SH-SY5Y (cell line): ENCODE measurements around the gene ZNRD2.

ENCODE experiments used
- GATA2 ChIP-seq: IDR thresholded peaks from 2 replicates; pipeline ENCODE4 v1.6.1; 2011; ENCODE audit warnings: mild to moderate bottlenecking, low read depth, low read length
- GATA3 ChIP-seq: IDR thresholded peaks from 2 replicates; pipeline ENCODE4 v1.6.1; 2011; ENCODE audit warnings: low read depth, mild to moderate bottlenecking, low read length, moderate library complexity

The ZNRD2 gene

DNA sequence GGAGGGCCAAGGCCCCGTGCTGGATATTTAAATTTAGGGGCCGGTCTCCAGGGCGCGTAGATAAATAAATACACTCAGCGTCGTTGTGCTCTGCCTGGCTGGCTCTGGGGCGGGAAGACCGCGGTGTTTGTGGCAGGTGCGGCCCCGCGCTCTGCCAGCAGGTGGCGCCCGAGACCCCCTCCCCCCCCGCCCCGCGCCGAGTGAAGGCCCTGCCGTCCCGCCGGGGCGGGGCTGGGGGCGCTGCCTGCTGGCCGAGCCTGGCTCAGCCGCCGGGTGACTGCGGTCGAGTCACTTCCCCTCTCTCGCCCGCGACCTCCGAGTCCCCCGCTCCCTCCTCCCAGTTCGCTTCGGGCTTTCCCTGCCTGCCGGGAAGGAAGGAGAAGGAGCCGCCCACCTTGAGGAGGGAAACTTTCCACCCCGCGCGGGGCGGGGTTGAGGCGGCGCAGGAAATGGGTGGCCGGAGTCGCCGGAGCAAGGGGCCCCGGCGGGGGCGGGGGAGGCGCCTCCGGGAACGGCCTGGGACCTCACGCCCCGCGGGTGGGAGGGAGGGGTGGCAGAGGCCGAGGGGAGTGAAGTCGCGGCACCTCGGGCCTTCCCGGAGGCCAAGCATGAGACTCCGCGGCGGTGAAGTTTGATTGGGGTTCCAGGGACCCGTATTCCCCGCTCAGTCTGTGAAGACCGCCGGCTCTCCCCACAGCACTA is 4.0 kb downstream of the ZNRD2 start:
- TF ChIP-seq GATA3 (no peak), GATA2 (no peak)

DNA sequence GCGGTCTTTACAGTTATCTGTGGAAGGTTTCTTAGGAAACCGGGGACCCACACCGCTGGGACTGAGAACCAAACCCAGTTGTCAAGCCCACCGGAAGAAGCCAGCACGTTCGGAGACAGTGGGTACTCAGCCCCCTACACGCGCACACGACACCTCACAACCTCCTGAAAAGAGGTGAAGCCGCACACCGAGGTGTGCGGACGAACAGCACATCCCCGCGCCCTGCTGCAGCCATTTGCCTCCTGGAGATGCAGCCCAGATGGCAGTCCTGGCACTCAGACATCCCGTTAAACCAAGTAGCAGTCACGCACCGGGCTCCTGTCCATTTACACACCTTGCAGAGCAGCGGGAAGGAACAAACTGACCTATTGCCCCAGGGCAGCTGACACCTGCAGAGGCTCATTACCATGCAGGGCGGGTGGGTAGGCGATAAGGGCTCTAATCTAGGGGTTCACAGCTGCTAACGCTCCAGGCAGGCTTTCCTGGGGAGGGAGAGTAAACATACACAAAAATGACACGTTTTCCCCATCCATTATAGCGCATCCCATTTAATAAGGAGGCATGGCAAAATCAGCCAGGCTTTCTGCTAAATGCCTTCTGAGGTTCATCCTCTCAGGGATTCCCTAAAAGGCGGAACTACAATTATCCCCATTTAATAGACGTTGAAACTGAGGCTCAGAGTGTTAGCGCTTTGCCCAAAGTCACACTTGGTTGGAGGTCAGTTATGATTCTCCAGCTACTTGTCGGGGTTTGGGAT is 4.7 kb downstream of the ZNRD2 start:
- TF ChIP-seq GATA3 (no peak), GATA2 (no peak)

DNA sequence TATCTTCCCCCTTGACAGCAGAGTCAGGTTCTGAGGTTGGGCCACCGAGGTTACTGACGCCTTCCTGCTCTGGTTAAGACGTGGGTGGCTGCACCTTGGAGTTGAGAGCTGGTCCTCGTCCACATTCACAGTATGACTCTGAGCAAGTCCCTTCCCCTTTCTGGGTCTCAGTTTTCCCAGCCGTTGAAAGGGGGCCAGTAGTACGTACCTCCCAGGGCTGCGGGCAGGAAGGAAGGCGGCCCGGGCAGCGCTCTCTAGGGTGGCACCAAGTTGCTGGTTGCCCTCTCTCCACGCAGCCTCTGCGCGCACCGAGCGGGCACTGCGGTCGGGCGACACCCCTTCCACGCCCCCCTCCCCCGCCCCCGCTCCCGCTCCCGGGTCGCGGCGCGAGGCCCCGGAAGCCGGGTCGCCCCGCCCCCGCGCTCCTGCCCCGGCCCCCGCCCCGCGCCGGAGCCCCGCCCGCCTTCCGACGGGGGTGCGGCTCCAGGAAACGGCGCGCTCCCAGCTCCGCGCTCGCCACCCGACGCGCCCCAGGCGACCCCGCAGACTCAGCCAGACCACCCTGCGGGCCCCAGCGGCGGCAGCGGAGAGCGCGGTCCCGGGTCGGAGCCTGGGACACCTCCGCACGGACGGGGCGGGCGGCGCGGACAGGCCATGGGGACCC is 5.4 kb downstream of the ZNRD2 start, which contains the start of gene EHBP1L1:
Gene EHBP1L1 (plus strand): TSS at position 486 of the 664 bp plus-strand sequence. CDS start 250 bp downstream, outside the sequence.
- TF ChIP-seq GATA2 (no peak), GATA3 (no peak)

DNA sequence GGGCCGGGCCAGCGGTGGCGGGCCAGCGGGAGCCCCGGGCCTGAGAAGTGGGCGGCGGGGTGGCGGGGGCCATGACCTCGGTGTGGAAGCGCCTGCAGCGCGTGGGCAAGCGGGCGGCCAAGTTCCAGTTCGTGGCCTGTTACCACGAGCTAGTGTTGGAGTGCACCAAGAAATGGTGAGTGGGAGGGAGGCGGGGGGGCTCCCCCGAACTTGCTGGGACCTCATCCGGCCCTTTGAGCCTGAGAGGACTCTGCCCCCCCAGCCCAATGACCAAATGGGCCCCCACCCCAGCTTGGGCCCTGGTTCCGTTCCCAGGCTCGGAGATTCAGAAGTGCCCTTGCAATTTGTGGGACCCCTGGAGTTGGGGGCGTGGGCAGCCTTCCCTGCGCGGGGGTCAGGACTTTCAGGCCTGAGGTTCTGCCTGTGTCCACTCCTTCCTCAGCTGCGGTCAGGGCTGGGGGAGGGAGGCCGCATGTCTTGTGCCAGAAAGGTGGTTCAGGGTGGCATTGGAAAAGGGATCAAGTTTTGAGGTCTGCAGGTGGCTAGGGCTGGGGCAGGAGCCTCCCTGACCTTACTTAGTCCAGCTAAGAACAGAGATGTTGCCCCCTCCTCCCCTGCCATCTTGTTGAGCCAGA is 6.1 kb downstream of the ZNRD2 start:
- TF ChIP-seq GATA3, result no peak
- TF ChIP-seq GATA2, result no peak

DNA sequence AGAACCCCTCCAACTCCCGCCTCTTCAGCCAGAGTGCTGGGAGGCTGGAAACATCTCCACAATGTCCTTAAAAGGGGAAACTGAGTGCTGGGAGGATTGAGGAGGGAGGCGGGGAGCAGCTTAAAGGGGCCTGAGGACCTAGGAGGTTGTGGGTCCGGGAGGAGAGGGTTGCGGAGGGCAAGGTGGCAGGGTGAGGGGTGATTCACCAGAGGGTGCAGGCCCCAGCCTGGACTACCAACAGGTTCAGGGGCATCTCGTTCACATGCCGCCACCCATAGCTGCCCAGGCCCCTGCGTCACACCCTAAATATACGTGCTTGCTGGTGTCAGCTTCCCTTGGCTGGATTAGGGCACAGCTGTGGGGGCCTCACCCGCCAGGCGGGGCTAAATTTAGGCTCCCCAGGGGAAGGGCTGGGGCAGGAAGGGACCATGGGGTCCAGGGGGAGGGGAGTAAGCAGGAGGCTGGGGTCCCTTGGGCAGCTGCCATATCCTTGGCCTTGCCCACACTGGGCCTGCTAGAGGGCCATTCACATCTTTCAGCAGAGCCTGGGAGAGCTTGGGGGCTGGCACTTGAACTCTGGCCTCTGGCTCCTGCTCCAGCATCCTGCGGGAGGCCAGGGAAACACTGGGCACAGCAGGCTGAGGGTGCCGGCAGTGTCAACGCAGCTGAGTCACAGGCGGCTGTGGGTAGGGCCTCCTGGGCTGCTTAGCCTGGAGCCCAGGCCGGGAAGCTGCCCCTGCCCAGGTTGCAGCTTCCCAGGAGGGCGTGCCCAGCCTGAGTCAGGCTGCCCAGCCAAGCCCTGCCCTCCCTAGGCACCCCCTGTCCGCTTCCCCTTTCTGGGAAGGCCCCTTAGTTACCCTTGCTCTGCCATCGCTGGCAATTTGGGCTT is 6.8 kb downstream of the ZNRD2 start:
- TF ChIP-seq GATA3 (no peak), GATA2 (no peak)

DNA sequence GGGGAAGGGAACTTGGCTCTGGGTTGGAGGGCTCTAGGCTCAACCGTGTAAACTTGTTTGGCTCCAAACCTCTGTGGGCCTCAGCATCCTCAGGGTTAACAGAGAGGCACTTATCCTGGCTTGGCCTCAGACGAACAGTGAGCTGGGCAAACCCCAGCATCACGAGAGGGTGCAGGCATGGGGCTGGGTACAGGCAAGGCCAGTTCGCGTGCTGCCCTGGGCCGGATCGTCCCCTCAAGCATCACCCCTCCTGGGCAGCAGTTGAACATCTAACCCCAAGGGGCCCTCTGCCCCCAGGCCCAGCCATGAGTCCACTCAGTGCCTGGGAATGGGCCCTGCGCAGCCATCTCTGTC is 7.5 kb downstream of the ZNRD2 start:
- TF ChIP-seq GATA3, result no peak
- no peak for TF ChIP-seq GATA2

DNA sequence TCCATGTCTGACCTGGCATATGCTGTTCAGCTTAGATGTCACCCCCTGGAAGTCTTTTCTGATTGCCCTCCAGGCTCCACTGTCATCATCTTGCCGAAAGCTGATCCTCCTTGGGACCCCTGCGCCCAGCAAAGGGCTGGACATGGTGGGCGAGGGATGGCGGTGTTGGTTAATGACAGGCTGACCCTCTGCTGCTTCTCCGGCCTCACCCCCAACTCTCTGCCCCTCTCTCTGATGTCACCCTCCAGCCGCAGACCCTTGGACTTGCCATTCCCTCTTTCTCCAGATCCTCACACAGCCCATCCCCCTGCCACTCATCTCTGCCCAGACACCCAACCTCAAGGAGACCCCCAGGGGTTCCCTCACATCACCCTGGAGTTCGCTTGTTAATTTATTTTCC is 7.9 kb downstream of the ZNRD2 start:
- no peak for TF ChIP-seq GATA2

DNA sequence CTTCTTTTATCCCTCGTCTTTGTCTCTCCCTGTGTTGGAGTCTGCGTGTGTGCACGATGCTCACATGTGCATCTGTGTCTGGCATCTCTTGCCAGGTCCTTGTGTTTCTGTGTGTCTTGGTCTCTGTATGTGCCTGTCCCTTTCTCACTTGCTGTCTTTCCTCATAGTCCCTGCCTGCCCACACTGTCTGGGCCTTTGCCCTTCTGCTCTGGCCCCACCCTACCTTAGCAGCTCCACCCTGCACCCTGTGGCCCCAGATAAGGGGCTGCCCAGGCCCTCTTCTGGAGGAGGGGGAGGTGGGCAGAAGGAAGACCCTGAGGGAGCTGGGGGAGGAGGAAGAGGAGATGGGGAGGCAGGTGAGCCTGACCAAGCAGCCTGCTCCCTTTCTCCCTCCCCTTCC is 8.4 kb downstream of the ZNRD2 start:
- no peak for TF ChIP-seq GATA3

DNA sequence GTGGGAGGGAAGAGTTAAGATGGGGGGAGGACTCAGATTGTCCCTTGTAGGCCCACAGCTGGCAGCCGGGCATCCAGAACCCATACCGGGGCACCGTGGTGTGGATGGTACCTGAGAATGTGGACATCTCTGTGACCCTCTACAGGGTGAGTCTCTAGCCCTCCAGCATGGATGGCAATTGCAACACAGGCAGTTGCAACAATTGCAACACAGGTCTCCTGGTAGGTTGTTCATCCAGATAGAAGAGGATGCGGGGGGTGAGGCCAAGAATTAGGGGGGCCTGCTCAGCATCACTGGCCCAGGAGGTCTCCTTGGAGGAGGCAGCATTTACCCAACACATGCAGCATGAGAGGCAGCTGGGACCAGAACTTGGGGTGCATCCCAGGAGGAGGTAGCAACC is 9.0 kb downstream of the ZNRD2 start:
- TF ChIP-seq GATA3, result no peak
- TF ChIP-seq GATA2, result no peak

DNA sequence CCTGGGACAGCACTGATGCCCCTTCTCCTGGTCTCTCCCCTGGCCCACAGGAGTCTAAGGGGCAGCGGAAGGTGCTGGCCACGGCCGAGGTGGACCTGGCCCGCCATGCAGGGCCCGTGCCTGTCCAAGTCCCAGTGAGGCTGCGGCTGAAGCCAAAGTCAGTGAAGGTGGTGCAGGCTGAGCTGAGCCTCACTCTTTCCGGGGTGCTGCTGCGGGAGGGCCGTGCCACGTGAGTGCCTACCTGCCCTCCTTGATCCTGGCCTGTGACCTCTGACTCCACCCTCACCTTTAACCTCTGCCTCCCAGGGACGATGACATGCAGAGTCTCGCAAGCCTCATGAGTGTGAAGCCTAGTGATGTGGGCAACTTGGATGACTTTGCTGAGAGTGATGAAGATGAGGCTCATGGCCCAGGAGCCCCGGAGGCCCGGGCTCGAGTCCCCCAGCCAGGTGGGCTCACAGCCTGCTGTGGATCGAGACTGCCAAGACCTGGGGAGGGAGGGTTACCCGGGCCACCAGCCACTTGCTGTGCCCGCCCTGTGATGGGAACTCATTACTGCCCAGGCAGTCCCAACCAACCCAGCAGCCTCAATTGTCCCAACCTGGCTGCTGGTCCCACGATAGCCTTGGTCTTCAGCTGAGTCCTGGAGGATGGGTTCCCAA is 9.9 kb downstream of the ZNRD2 start:
- TF ChIP-seq GATA2, result no peak
- no peak for TF ChIP-seq GATA3

DNA sequence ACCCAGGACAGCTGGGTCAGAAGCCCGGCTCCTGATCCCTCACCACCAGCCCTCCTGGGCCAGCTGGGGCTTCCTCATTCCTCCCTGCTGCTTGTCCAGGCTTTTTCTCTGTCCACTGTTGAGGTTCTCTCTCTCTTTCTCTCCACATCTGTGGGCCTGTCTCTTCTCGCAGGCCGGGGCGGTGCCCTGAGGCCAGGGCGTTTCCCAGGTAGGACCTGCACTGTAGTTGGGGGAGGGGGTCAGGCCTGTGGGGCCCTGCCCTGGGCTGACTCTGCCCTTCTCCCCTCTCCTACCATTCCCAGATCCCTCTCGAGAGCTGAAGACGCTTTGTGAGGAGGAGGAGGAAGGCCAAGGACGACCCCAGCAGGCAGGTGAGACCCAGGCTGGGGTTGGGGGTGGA is 10.5 kb downstream of the ZNRD2 start:
- TF ChIP-seq GATA3 (no peak), GATA2 (no peak)

DNA sequence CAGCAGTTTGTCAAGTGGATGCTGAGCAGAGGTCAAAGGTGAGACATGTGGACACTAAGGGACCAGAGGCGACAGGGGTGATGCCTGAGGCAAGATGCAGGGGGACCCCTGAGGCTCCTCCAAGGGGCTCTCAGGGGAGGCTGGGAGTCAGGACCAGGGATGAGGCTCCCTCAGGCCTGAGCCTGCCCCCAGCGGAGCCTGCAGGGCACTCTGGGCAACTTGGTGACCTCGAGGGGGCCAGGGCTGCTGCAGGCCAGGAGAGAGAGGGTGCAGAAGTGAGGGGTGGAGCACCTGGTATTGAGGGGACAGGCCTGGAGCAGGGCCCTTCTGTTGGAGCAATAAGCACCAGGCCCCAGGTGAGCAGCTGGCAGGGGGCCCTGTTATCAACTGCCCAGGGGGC is 11.7 kb downstream of the ZNRD2 start:
- TF ChIP-seq GATA3 (no peak), GATA2 (no peak)

DNA sequence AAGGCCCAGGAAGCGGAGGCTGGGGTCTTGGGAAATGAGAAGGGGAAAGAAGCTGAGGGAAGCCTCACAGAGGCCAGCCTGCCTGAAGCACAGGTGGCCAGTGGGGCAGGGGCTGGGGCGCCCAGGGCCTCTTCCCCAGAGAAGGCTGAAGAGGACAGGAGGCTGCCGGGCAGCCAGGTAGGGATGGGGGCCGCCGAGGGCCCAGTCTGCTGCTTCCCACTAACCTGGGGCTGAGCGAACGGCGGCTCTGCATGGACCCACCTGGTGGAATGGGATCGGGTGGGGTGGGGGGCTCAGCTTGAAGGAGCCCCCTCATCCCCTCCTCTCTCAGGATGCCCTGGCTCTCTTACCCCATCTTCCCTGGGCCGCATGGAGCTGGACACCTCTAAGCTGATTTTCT is 13.3 kb downstream of the ZNRD2 start:
- no peak for TF ChIP-seq GATA3
- TF ChIP-seq GATA2, result no peak

DNA sequence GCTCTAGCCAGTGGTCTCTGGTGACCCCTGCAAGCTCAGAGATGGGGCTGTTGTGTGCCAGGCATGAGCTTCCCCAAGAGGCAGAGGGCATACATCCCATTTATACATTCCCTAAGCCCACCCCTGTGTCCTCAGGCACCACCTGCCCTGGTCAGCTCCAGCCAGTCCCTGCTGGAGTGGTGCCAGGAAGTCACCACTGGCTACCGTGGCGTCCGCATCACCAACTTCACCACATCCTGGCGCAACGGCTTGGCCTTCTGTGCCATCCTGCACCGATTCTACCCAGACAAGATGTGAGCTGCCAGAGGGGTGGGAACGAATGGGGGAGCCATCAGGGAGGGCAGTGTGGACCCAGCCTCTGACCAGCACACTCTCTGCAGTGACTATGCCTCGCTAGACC is 13.8 kb downstream of the ZNRD2 start:
- TF ChIP-seq GATA2 (no peak), GATA3 (no peak)
